ENCODE results near the gene DMD.

DNA sequence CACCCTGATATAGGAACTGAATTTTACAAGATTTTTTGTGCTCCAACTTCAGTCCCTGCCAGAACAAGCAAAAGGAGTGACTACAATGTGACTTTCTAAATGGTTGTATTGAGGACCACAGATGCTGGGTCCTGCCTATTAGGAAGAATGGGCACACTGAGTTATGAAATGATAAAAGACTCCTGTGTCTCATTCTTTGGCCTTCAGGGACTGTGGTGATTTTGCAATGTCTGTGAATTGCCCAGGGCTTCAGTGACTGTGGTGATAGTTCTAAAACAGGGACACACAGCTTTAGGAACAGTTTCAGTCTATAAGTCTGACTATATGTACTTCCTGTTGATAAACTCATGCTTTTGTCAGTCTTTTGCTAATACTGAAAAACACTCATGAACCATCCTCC is 210.2 kb downstream of the DMD start:
- no peak for TF ChIP-seq CTCF (IDR thresholded peaks at IDR 0.05; ENCODE audit: borderline replicate concordance, extremely low read depth, low read length, poor library complexity, severe bottlenecking)
- no peak for TF ChIP-seq EZH2 (IDR thresholded peaks at IDR 0.05; ENCODE audit: borderline replicate concordance, low read depth, low read length, severe bottlenecking)

Measured in DND-41 (cell line).